ENCODE data around the gene CCDC192. TPM values are rescaled to one million over a fixed set of nuclear protein-coding genes. Genes with fewer than 3 reads are reported as not detected.

Gene CCDC192
- total and polyA plus RNA-seq, 2 donors (not counting 3 experiments of a cell fraction or from before 2014, with no cell fraction given), result not detected

DNA sequence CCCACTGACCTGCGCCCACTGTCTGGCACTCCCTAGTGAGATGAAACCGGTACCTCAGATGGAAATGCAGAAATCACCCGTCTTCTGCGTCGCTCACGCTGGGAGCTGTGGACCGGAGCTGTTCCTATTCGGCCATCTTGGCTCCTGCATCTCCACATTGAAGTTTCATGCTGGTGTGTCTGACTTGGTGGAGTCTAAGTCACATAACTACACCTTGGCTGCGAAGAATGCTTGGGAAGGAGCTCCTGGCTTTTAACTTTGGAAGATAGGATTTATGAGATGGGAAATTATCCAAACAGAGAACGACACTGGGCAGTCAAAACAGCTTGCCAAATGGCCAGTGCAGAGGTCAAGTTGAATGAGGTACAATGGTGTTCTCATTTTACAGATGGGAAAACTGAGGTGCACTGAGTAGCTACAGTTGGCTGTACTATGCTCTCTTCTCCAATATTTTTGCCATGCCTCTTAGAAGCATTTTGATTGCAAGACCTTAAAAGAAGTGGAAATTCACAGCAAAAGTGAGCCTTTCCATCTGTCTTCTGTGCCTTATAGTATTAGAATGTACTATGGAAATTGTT lies 36.7 kb downstream of the CCDC192 start:
- dilution Hi-C loops (cut with MboI; ENCODE audit: extremely low pct_ligation_motif_present, low sequenced_read_pairs), result no loop called here
- H3K27me3 ChIP-seq (ENCODE audit: control insufficient read depth in 2 of 2, insufficient read depth in 2 of 2, low read length in 2 of 2), result peaks cover 8% of the 10 kb centered on the region in 2 experiments
- no peak for DNase-seq (ENCODE audit: low read depth, low spot score)

More for the DNA sequence above, 36.7 kb downstream of the CCDC192 start:
- Histone ChIP-seq H3K79me2 (ENCODE audit: control insufficient read depth, insufficient read depth, low read length) (no peaks in the 10 kb centered on the region), H3K4me2 (ENCODE audit: insufficient read depth, low read length) (no peak overlapping the region), H2AFZ (ENCODE audit: low read depth, low read length) (no peak overlapping the region), H3K36me3 (ENCODE audit: control insufficient read depth in 2 of 2, extremely low read depth in 1 of 2, insufficient read depth in 2 of 2, low read length in 2 of 2) (no peaks in the 10 kb centered on the region), H3K9me1 (replicated peaks; ENCODE audit: control insufficient read depth, extremely low read depth, insufficient read depth, low read length) (no peaks in the 10 kb centered on the region), H4K20me1 (replicated peaks; ENCODE audit: control insufficient read depth, extremely low read depth, insufficient read depth, low read length) (no peaks in the 10 kb centered on the region), H3K4me3 (replicated peaks in 1 of 3; ENCODE audit: insufficient read depth in 1 of 3, low read depth in 1 of 3, low read length in 3 of 3) (no peak overlapping the region), H3K27ac (ENCODE audit: insufficient read depth, low read depth, low read length) (no peak overlapping the region), H3K4me1 (ENCODE audit: control insufficient read depth, extremely low read depth, insufficient read depth, low read length) (no peaks in the 10 kb centered on the region), H3K9ac (replicated peaks; ENCODE audit: extremely low read depth, insufficient read depth, low read length) (no peak overlapping the region), H3K9me3 (replicated peaks; ENCODE audit: control insufficient read depth, insufficient read depth, low read length) (no peaks in the 10 kb centered on the region)
- no peak for TF ChIP-seq JUN (IDR thresholded peaks at IDR 0.05; ENCODE audit: borderline replicate concordance, insufficient read depth, insufficient read length, low read depth)
- no peak for TF ChIP-seq EZH2 (IDR thresholded peaks at IDR 0.05; ENCODE audit: borderline replicate concordance, low read depth, low read length, severe bottlenecking)
- TF ChIP-seq MYC (IDR thresholded peaks at IDR 0.05; ENCODE audit: low read depth, low read length), result no peak
- TF ChIP-seq FOS (IDR thresholded peaks at IDR 0.05; ENCODE audit: borderline replicate concordance, insufficient read depth, low read length), result no peak
- TF ChIP-seq GATA2 (IDR thresholded peaks at IDR 0.05; ENCODE audit: insufficient read depth, insufficient read length, low read depth, low read length), result no peak
- TF ChIP-seq POLR2A (IDR thresholded peaks at IDR 0.05; ENCODE audit: low read depth, low read length), result no peak
- TF ChIP-seq POLR2AphosphoS5 (IDR thresholded peaks at IDR 0.05; ENCODE audit: insufficient read depth, low read depth, low read length), result no peak
- TF ChIP-seq, protein P1, sequence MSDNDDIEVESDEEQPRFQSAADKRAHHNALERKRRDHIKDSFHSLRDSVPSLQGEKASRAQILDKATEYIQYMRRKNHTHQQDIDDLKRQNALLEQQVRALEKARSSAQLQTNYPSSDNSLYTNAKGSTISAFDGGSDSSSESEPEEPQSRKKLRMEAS (IDR thresholded peaks at IDR 0.05; ENCODE audit: insufficient read depth, insufficient read length), result no peak
- TF ChIP-seq, protein P2, sequence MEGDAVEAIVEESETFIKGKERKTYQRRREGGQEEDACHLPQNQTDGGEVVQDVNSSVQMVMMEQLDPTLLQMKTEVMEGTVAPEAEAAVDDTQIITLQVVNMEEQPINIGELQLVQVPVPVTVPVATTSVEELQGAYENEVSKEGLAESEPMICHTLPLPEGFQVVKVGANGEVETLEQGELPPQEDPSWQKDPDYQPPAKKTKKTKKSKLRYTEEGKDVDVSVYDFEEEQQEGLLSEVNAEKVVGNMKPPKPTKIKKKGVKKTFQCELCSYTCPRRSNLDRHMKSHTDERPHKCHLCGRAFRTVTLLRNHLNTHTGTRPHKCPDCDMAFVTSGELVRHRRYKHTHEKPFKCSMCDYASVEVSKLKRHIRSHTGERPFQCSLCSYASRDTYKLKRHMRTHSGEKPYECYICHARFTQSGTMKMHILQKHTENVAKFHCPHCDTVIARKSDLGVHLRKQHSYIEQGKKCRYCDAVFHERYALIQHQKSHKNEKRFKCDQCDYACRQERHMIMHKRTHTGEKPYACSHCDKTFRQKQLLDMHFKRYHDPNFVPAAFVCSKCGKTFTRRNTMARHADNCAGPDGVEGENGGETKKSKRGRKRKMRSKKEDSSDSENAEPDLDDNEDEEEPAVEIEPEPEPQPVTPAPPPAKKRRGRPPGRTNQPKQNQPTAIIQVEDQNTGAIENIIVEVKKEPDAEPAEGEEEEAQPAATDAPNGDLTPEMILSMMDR (IDR thresholded peaks at IDR 0.05; ENCODE audit: extremely low read depth in 1 of 2, insufficient read depth in 1 of 2, low read depth in 1 of 2, low read length in 2 of 2), result no peak
- intact Hi-C loops (cut with micrococcal nuclease), result loop anchor here (10.0 kb wide), 1 partner anchor 935 kb away; no protein-coding TSS in a partner anchor
- FAIRE-seq, result no peak
- ChIA-PET POLR2A (no interaction called here), CTCF (no interaction called here)
- BruUV-seq (replicated peaks), result no TSS peak

Data from endothelial cell of umbilical vein (primary cell).